ENCODE data around the gene PCDH10.

DNA sequence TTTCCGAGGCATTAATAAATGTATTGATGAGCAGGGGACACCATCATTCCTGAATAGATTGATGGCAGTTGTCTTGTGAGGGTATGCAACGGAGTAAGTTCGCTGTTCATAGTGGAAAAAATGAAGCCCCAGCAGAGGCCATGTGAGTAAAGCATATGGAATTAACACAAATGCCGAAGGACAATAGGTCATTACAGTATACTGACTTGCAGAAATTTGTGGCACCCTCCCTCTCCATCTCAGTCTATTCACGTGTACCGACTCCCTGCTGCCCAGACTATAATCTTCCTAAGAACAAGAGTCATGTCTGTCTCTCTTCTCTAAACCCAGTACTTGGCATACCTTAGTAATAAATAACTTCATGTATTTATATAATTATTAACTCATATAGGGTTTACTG lies 47.1 kb upstream of the PCDH10 start:
- TF ChIP-seq, protein P1, sequence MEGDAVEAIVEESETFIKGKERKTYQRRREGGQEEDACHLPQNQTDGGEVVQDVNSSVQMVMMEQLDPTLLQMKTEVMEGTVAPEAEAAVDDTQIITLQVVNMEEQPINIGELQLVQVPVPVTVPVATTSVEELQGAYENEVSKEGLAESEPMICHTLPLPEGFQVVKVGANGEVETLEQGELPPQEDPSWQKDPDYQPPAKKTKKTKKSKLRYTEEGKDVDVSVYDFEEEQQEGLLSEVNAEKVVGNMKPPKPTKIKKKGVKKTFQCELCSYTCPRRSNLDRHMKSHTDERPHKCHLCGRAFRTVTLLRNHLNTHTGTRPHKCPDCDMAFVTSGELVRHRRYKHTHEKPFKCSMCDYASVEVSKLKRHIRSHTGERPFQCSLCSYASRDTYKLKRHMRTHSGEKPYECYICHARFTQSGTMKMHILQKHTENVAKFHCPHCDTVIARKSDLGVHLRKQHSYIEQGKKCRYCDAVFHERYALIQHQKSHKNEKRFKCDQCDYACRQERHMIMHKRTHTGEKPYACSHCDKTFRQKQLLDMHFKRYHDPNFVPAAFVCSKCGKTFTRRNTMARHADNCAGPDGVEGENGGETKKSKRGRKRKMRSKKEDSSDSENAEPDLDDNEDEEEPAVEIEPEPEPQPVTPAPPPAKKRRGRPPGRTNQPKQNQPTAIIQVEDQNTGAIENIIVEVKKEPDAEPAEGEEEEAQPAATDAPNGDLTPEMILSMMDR (IDR thresholded peaks at IDR 0.05) = no peak
- TF ChIP-seq POLR2A (IDR thresholded peaks at IDR 0.05) = no peak

Data from right lobe of liver (tissue), 4 donors.